Measurements from ENCODE around the gene DLG4. TPM values are rescaled to one million over a fixed set of nuclear protein-coding genes. Genes with fewer than 3 reads are reported as not detected.
"Not testable (repeated sequence)": the region's sequence is repeated elsewhere in the genome, so short reads cannot be mapped to it uniquely, and the experiment has no call there.

DLG4 gene
- total RNA-seq, 2 experiments from 2014 or later: 5.2 to 5.3 TPM

DNA sequence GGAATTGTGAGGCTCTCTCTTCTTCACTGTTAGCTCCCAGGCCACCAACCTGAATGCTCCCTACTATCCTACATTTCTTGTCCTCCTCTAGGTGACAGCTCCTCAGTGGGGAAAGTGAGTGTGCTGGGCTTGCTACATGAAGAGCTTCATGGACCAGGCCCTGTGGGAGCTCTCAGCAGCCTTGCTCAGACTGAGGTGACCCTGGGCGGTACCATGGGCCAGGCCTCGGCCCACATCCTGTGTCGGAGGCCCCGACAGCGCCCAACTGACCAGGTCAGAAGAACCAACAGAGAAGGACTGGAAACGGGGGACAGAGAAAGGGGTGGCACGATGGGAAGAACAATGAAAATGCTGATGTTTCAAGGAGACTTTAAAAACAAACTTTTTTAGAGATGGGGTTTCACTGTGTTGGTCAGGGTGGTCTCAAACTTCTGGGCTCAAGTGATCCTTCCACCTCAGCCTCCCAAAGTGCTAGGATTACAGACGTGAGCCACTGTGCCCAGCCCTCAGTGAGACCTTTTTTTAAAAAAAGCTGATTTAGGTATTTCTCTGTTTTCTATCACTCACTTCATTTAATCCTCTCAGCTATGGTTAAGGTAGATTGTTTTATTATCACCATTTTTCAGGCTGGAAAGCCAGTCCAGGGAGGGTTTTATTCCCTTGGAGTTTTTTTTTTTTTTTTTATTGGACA lies 37.3 kb upstream of the DLG4 start:
- Mint-ChIP-seq H3K27ac (no peak overlapping the region), H3K4me1 (peaks cover 25% of the 10 kb centered on the region), H3K4me3 (no peak overlapping the region), H3K27me3 (peaks cover 3% of the 10 kb centered on the region), H3K9me3 (no peaks in the 10 kb centered on the region), H3K36me3 (ENCODE audit: low read depth) (peaks cover 45% of the 10 kb centered on the region)
- POLR2A ChIA-PET: interaction anchor here (0.8 to 1.6 kb wide), 4 partner anchors 9 to 227 kb away, joined by 3 to 6 read pairs (median 4); partner anchors contain the start of genes ACADVL, DLG4, PHF23 and POLR2A
- DNase-seq: no peak
- CTCF ChIA-PET: interaction anchor here (0.7 to 1.5 kb wide), 2 partner anchors 17 to 39 kb away, joined by 4 read pairs; partner anchors contain the start of gene PHF23

DNA sequence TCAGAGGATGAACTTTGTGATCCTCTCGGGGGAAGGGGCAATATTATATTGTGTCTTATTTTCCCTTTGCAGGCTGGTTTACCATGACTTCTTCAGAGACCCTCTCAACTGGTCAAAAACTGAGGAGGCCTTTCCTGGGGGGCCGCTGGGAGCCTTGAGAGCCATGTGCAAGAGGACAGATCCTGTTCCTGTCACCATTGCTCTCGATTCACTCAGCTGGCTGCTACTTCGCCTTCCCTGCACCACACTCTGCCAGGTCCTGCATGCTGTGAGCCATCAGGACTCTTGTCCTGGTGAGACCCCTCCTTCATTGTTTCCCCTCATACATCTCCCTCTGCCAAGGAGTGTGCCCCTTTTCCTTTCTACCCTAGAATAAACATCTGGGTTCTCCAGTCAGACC lies 34.9 kb upstream of the DLG4 start:
- Mint-ChIP-seq H3K27me3 (no peaks in the 10 kb centered on the region), H3K4me3 (no peak overlapping the region), H3K4me1 (peaks cover 32% of the 10 kb centered on the region), H3K9me3 (no peaks in the 10 kb centered on the region), H3K27ac (no peak overlapping the region), H3K36me3 (ENCODE audit: low read depth) (peaks cover 53% of the 10 kb centered on the region)
- POLR2A ChIA-PET: no interaction called here
- CTCF ChIA-PET: no interaction called here
- DNase-seq: no peak

DNA sequence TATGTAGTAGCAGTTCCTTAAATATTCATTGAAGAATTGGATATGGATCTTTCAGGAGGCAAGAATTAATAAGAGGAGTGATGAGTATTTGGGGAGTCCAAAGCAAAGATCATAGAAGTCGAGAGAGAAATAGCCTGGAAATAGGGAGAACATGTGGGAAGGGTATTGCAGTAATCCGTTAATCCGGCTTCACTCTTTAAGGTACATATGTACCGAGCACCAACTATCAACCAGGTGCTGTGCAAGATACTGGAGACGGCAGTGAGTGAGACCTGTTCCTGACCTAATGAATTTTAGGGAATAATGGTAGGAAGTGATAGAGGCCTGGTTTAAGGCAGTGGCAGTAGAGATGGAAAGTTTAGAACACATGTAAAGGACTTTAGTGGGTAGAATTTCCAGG lies 33.4 kb upstream of the DLG4 start:
- Mint-ChIP-seq H3K4me3 (peak overlapping the region; percentile 91), H3K27ac (peak overlapping the region; percentile 97), H3K27me3 (no peaks in the 10 kb centered on the region), H3K9me3 (no peaks in the 10 kb centered on the region), H3K4me1 (peaks cover 44% of the 10 kb centered on the region), H3K36me3 (ENCODE audit: low read depth) (peaks cover 51% of the 10 kb centered on the region)
- ChIA-PET CTCF (no interaction called here), POLR2A (no interaction called here)
- DNase-seq: no peak

DNA sequence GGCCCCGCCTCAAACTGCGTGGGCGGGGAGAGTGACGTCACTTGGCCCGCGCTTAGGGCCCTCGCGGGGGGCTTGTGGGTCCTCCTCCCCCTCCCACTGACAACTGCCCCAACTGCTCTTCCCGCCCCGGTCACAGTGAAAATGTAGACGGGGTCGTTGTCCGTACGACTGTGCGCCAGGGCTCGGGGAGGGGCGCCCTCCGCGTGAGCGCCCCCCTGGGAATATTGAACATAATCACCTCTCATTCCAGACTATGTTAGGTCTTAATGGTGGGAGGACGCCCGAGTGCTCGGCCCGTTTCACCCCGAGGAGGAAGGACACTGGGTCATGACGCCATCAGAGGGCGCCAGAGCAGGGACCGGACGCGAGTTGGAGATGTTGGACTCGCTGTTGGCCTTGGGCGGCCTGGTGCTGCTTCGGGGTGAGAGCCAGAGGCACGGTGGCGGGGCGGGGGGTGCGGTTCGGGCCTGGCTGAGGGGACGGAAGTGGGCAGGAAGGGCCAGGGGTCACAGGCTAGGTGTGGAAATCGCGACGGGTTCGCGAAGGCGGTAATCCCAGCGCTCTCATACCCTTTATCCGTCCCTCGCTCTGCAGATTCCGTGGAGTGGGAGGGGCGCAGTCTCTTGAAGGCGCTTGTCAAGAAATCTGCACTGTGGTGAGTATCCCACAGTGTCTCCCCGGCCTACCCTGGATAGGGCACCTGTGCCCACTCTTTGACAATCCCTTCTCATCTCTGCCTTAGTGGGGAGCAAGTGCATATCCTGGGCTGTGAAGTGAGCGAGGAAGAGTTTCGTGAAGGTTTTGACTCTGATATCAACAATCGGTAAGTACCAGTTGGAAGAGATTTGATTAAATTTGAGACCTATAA lies 32.8 kb upstream of the DLG4 start, which contains the start of gene ELP5:
TSS of gene ELP5 (plus strand) at position 40 of the 868 bp plus-strand sequence. CDS start at position 376, 336 bp downstream.
- peak; percentile 93 for DNase-seq
- CTCF ChIA-PET: interaction anchor here (1.0 kb wide), 1 partner anchor 32 kb away, joined by 3 read pairs; no protein-coding TSS in a partner anchor
- Mint-ChIP-seq H3K9me3 (no peaks in the 10 kb centered on the region), H3K4me3 (peak within 1 kb of the TSS; percentile 91), H3K27me3 (no peaks in the 10 kb centered on the region), H3K4me1 (peaks cover 46% of the 10 kb centered on the region), H3K27ac (peak within 1 kb of the TSS; percentile 97), H3K36me3 (ENCODE audit: low read depth) (peaks cover 49% of the 10 kb centered on the region)
- POLR2A ChIA-PET: interaction anchor here (1.3 to 3.9 kb wide), 4 partner anchors 12 to 63 kb away, joined by 4 to 74 read pairs (median 8); partner anchors contain the start of genes ACADVL, DVL2, GABARAP and GPS2

DNA sequence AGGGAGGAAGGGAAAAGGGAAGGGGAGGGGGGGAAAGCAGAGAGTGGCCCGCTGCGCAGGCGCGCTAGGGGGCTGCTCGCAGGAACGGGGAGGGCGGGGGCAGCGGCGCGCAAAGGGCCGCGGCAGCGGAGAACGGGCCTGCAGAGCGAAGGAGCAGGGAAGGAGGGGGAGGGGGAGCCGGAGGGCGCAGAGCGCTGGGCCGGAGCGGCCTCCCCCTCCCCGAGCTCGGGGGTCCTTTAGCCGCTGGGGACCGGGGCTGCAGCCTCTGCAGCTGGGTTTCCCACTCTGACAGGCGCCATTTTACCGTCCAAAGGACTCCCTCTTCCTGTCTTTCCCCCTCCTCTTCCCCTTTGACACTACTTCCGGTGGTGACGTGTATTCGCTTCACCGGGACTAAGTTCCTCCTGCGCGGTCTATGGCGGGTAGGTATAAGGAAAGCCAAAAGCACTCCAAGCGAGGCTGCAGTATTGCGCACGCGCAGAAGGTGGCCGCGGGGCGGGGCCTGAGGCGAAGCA lies 32.1 kb upstream of the DLG4 start, which contains the start of gene CTDNEP1:
TSS of gene CTDNEP1 (minus strand) at position 74 of the 515 bp plus-strand sequence. CDS start 438 bp downstream, outside the sequence.
- peak; percentile 99 for DNase-seq
- peaks cover 48% of the 10 kb centered on the region for H3K4me1 Mint-ChIP-seq
- H3K27ac Mint-ChIP-seq: peak within 1 kb of the TSS; percentile 97
- H3K27me3 Mint-ChIP-seq: no peaks in the 10 kb centered on the region
- ChIA-PET POLR2A (interaction anchor here (0.6 to 3.9 kb wide), 8 partner anchors 11 to 216 kb away, joined by 4 to 74 read pairs (median 4); partner anchors contain the start of genes ACADVL, ACAP1, DVL2 and GABARAP), CTCF (interaction anchor here (0.9 to 1.6 kb wide), 4 partner anchors 9 to 45 kb away, joined by 3 to 4 read pairs (median 3); partner anchors contain the start of genes GABARAP and SLC2A4)
- peaks cover 49% of the 10 kb centered on the region for H3K36me3 Mint-ChIP-seq (ENCODE audit: low read depth)
- H3K9me3 Mint-ChIP-seq: no peaks in the 10 kb centered on the region
- peak within 1 kb of the TSS; percentile 91 for H3K4me3 Mint-ChIP-seq

DNA sequence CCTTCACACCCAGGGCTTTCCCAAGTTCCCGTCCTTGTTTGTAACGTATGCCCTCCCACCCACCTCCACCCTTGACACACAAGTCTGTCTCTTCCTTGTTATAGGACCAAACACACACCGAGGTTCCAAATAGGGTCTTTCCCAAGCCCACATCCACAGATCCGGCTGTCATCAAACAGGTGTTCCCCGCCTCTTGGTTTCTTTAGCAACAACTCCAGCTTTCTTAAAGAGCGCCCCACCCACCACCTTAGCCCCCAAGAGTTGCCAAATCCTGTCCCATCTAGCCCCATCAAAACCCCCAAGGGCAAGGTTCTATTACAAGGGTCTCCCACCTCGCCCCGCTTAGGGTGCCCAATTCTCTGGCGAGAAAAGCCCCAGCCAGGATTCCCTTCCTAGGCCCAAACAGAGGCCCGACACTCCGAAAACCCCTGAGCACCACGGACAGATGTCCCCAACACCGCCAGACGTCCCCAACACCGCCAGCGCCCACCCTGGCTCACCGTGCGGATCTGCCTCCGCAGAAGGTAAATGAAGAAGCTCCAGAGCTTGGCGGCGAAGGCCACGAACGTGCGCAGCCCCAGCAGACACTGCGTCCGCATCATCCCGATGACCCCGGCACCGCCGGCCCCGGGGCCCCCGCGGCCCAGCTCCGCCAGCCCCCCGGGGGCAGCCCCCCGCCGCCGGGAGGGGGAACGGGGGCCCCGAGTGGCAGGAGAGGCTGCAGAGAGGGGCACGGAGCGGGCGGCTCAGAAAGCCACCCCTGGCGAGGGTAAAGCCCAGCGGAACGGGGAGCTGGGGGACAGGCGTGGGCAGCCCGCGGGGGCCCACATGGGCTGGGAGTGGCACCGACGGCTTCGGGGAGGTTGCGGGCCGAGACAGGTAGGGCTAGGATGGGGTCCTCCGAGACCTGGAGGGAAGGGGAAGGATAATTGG lies 31.3 kb upstream of the DLG4 start:
- CTCF ChIA-PET: interaction anchor here (0.9 to 1.6 kb wide), 5 partner anchors 8 to 46 kb away, joined by 3 to 4 read pairs (median 3); partner anchors contain the start of genes GABARAP and SLC2A4
- H3K4me1 Mint-ChIP-seq: peaks cover 54% of the 10 kb centered on the region
- H3K27ac Mint-ChIP-seq: peak overlapping the region; percentile 89
- DNase-seq: no peak
- no peaks in the 10 kb centered on the region for H3K9me3 Mint-ChIP-seq
- POLR2A ChIA-PET: interaction anchor here (0.6 to 3.9 kb wide), 9 partner anchors 10 to 215 kb away, joined by 4 to 74 read pairs (median 5); partner anchors contain the start of genes ACADVL, ACAP1, DVL2 and GABARAP
- H3K27me3 Mint-ChIP-seq: no peaks in the 10 kb centered on the region
- H3K4me3 Mint-ChIP-seq: peak overlapping the region; percentile 91
- H3K36me3 Mint-ChIP-seq (ENCODE audit: low read depth): peaks cover 52% of the 10 kb centered on the region

DNA sequence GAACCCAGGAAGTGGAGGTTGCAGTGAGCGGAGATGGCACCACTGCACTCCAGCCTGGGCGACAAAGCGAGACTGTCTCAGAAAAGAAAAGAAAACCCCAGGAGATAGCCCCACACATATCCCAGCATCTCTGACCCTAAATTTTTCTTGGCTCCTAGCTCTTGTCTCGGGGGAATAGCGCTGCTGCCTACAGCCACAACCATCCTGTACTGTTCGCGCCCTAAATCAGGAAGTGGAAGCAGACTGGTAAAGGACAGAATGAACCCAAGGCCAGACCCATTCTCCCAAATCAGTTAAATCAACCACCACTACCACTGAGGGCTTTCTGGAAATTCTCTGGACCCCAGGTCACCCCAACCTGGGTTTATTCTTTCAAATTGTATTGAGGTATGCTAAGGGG lies 30.2 kb upstream of the DLG4 start:
- peak overlapping the region; percentile 91 for H3K4me3 Mint-ChIP-seq
- no peak for DNase-seq
- peaks cover 54% of the 10 kb centered on the region for H3K4me1 Mint-ChIP-seq
- peaks cover 53% of the 10 kb centered on the region for H3K36me3 Mint-ChIP-seq (ENCODE audit: low read depth)
- no peaks in the 10 kb centered on the region for H3K27me3 Mint-ChIP-seq
- peak overlapping the region; percentile 89 for H3K27ac Mint-ChIP-seq
- POLR2A ChIA-PET: interaction anchor here (1.3 to 3.9 kb wide), 5 partner anchors 9 to 87 kb away, joined by 4 to 74 read pairs (median 7); partner anchors contain the start of genes ACADVL, ACAP1, DVL2 and GABARAP
- CTCF ChIA-PET: interaction anchor here (0.7 to 1.7 kb wide), 3 partner anchors 29 to 463 kb away, joined by 3 to 5 read pairs (median 3); no protein-coding TSS in a partner anchor
- no peaks in the 10 kb centered on the region for H3K9me3 Mint-ChIP-seq

DNA sequence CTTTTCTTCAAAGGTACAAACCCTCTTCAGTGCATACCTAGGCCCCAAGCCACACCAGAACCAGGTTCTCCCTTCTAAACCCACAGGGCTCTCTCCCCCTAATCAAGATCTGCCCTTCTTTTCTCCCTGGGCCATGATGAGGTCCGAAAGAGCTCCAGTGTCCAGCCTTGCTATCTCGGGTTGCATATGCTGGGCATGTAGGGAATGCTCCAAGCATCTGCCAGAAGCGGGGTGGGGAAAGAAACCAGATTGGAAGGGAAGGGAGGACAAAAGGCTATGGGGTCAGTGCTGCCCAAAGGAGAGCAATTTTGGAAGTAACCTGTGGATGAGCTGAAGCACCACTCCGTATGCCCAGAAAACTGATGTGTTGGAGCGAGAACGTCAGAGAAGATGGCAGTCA lies 29.6 kb upstream of the DLG4 start:
- peaks cover 57% of the 10 kb centered on the region for H3K4me1 Mint-ChIP-seq
- DNase-seq: no peak
- peak overlapping the region; percentile 89 for H3K27ac Mint-ChIP-seq
- no peaks in the 10 kb centered on the region for H3K9me3 Mint-ChIP-seq
- peaks cover 52% of the 10 kb centered on the region for H3K36me3 Mint-ChIP-seq (ENCODE audit: low read depth)
- peak overlapping the region; percentile 91 for H3K4me3 Mint-ChIP-seq
- H3K27me3 Mint-ChIP-seq: no peaks in the 10 kb centered on the region
- POLR2A ChIA-PET: interaction anchor here (1.3 to 3.9 kb wide), 4 partner anchors 8 to 87 kb away, joined by 4 to 74 read pairs (median 6); partner anchors contain the start of genes ACAP1, DVL2, GABARAP and PHF23
- CTCF ChIA-PET: interaction anchor here (1.4 to 1.7 kb wide), 2 partner anchors 29 to 47 kb away, joined by 3 to 5 read pairs; no protein-coding TSS in a partner anchor

DNA sequence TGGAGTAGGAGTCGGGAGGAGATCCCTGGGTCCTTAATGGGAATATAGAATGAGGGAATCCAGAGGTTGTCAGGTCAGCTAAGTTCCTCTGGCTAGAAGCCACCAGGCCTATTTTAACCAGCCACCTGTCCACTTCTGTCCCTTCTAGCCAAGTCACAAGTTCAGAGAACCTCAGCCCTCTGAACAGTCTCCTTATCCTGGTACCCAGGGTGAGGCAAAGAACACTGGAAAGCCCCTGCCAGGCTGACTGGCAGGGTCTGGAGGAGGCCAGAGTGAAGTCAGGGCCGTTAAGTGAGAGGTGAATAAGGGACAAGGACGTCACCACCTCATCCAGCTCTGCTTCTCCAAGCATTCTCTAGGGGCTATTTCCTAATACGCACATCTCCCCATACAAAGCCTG lies 29.2 kb upstream of the DLG4 start:
- POLR2A ChIA-PET: interaction anchor here (1.3 to 3.9 kb wide), 3 partner anchors 8 to 35 kb away, joined by 4 to 74 read pairs (median 7); partner anchors contain the start of genes DVL2, GABARAP and PHF23
- Mint-ChIP-seq H3K27me3 (no peaks in the 10 kb centered on the region), H3K36me3 (ENCODE audit: low read depth) (peaks cover 52% of the 10 kb centered on the region), H3K27ac (peak overlapping the region; percentile 34), H3K4me3 (peak overlapping the region; percentile 91), H3K4me1 (peaks cover 55% of the 10 kb centered on the region), H3K9me3 (no peaks in the 10 kb centered on the region)
- DNase-seq: no peak
- CTCF ChIA-PET: interaction anchor here (1.7 kb wide), 1 partner anchor 28 kb away, joined by 5 read pairs; no protein-coding TSS in a partner anchor

DNA sequence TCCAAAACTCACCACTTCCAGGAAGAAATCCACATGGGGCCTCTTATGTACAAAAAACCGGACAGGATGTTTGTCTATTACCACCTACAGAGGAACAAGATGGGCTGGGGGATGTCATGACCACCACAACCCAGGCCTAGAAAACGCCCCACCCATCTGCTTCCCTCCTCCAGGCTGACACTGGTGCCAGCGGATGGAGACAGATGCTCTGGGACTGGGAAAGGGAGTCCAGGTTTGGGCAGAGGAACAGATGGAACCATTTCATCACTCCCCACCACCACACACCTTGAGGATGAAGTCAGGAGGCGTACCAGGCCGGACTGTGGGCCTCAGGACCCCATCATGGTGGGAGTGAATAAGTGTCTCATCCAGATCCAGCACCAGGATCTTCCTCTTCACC lies 27.1 kb upstream of the DLG4 start:
- H3K27me3 Mint-ChIP-seq: no peaks in the 10 kb centered on the region
- no peaks in the 10 kb centered on the region for H3K9me3 Mint-ChIP-seq
- POLR2A ChIA-PET: no interaction called here
- peaks cover 52% of the 10 kb centered on the region for H3K36me3 Mint-ChIP-seq (ENCODE audit: low read depth)
- H3K4me3 Mint-ChIP-seq: no peak overlapping the region
- H3K27ac Mint-ChIP-seq: peak overlapping the region; percentile 61
- CTCF ChIA-PET: no interaction called here
- no peak for DNase-seq
- peaks cover 55% of the 10 kb centered on the region for H3K4me1 Mint-ChIP-seq

DNA sequence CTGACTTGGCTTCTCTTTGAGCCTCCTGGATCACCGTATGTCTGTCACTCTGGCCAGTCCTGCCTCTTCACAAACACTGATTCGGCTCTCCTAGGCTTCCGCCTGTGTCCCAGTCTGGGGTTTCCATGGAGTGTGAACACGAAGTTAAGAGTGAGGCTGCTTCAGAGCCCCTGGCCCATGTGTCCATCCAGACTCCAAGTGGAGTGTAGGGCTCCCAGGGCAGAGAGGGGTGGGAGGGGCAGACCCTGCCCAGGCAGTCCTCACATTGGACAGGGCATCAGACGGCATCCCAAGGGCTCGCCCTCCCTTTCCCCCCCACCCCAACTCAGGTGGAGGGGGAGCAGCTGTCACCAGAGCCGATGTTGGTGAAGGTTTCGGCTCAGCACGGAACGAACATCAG lies 24.2 kb upstream of the DLG4 start:
- CTCF ChIA-PET: not testable (repeated sequence)

More for the DNA sequence above, 24.2 kb upstream of the DLG4 start:
- not testable (repeated sequence) for H3K9me3 Mint-ChIP-seq, H3K27me3 Mint-ChIP-seq, DNase-seq
- POLR2A ChIA-PET: interaction anchor here (6.4 to 9.1 kb wide), 2 partner anchors 7 to 23 kb away, joined by 74 to 100 read pairs; partner anchors contain the start of genes ACADVL, CTDNEP1, DLG4 and ELP5
- Mint-ChIP-seq H3K4me3 (peak overlapping the region; percentile 73), H3K4me1 (peaks cover 57% of the 10 kb centered on the region), H3K27ac (peak overlapping the region; percentile 72), H3K36me3 (ENCODE audit: low read depth) (peaks cover 65% of the 10 kb centered on the region)

Data from activated CD4-positive, alpha-beta memory T cell treated with anti-CD3 and anti-CD28 coated beads, Interleukin-2, amount 10 ng/mL, durations not matched to agents 7 days and 5 days (primary cell).